ENCODE measurements around the gene PATE2.

Gene PATE2

DNA sequence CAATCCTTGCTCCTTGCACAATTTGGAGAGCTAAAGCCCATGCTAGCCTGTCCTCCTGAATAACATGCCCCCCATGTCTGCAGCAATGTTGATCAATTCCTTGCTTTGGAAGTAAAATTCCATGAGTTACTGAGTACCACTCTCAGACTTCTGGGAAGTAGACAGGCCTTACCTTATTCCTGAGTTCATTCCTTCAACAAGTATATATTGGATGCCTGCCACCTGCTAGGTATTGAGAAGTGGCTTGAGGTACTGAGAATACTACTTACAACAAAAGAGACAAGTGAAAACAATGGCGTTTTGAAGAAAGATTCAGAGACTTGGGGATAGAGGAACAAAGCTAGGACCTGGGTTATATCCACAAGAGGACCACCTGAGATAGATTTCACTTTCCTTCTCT is 12.4 kb downstream of the PATE2 start:
- H3F3A ChIP-seq (ENCODE audit: insufficient read depth, low read length): no peaks in the 10 kb centered on the region
- no peaks in the 10 kb centered on the region for H3K4me1 ChIP-seq (ENCODE audit: low read length)
- TF ChIP-seq CTCF (IDR thresholded peaks at IDR 0.05; ENCODE audit: low read length) (no peak), EZH2 (optimal IDR thresholded peaks at IDR 0.05; ENCODE audit: low read depth, low read length) (no peak), EZH2phosphoT487 (IDR thresholded peaks at IDR 0.05; ENCODE audit: low read length) (no peak)
- no peak for DNase-seq
- no peaks in the 10 kb centered on the region for H3K36me3 ChIP-seq (replicated peaks; ENCODE audit: insufficient read depth, low read length)
- H3K27me3 ChIP-seq (replicated peaks; ENCODE audit: insufficient read depth, low read length): no peaks in the 10 kb centered on the region
- H3K79me2 ChIP-seq (ENCODE audit: low read length): no peaks in the 10 kb centered on the region
- no peak overlapping the region for H3K4me3 ChIP-seq (ENCODE audit: low read length)
- H2AFZ ChIP-seq (ENCODE audit: low read length): no peak overlapping the region
- no peaks in the 10 kb centered on the region for H4K20me1 ChIP-seq (ENCODE audit: insufficient read depth, low read length)
- no peak overlapping the region for H3K27ac ChIP-seq (ENCODE audit: low read length)
- H3K9ac ChIP-seq (ENCODE audit: low read length): no peak overlapping the region
- no peaks in the 10 kb centered on the region for H3K9me2 ChIP-seq (replicated peaks; ENCODE audit: insufficient read depth, low read length)
- no peaks in the 10 kb centered on the region for H3K9me3 ChIP-seq (replicated peaks; ENCODE audit: insufficient read depth, low read length)
- no peak overlapping the region for H3K4me2 ChIP-seq (ENCODE audit: low read depth, low read length)

GRCh38 chr11:125763483-125763882 is 15.1 kb downstream of the PATE2 start:
- Histone ChIP-seq H3K4me2 (ENCODE audit: low read depth, low read length) (no peak overlapping the region), H3K27ac (ENCODE audit: low read length) (no peak overlapping the region), H3K36me3 (replicated peaks; ENCODE audit: insufficient read depth, low read length) (no peaks in the 10 kb centered on the region), H3K9me3 (replicated peaks; ENCODE audit: insufficient read depth, low read length) (no peaks in the 10 kb centered on the region), H3F3A (ENCODE audit: insufficient read depth, low read length) (no peaks in the 10 kb centered on the region), H3K9ac (ENCODE audit: low read length) (no peak overlapping the region), H2AFZ (ENCODE audit: low read length) (no peak overlapping the region), H4K20me1 (ENCODE audit: insufficient read depth, low read length) (no peaks in the 10 kb centered on the region), H3K79me2 (ENCODE audit: low read length) (no peaks in the 10 kb centered on the region), H3K27me3 (replicated peaks; ENCODE audit: insufficient read depth, low read length) (no peaks in the 10 kb centered on the region), H3K9me2 (replicated peaks; ENCODE audit: insufficient read depth, low read length) (no peaks in the 10 kb centered on the region), H3K4me3 (ENCODE audit: low read length) (no peak overlapping the region), H3K4me1 (ENCODE audit: low read length) (no peaks in the 10 kb centered on the region)
- DNase-seq: no peak
- no peak for TF ChIP-seq EZH2phosphoT487 (IDR thresholded peaks at IDR 0.05; ENCODE audit: low read length)
- no peak for TF ChIP-seq EZH2 (optimal IDR thresholded peaks at IDR 0.05; ENCODE audit: low read depth, low read length)

- H3K4me2 ChIP-seq (ENCODE audit: low read depth, low read length): no peak overlapping the region
- H3K4me3 ChIP-seq (ENCODE audit: low read length): no peak overlapping the region
- no peaks in the 10 kb centered on the region for H3K27me3 ChIP-seq (replicated peaks; ENCODE audit: insufficient read depth, low read length)
- H3K79me2 ChIP-seq (ENCODE audit: low read length): no peaks in the 10 kb centered on the region
- H3K9me3 ChIP-seq (replicated peaks; ENCODE audit: insufficient read depth, low read length): no peaks in the 10 kb centered on the region
- TF ChIP-seq CTCF (IDR thresholded peaks at IDR 0.05; ENCODE audit: low read length): no peak
- TF ChIP-seq EZH2phosphoT487 (IDR thresholded peaks at IDR 0.05; ENCODE audit: low read length): no peak
- TF ChIP-seq EZH2 (optimal IDR thresholded peaks at IDR 0.05; ENCODE audit: low read depth, low read length): no peak
- no peaks in the 10 kb centered on the region for H3F3A ChIP-seq (ENCODE audit: insufficient read depth, low read length)
- no peak overlapping the region for H3K9ac ChIP-seq (ENCODE audit: low read length)
- H3K27ac ChIP-seq (ENCODE audit: low read length): no peak overlapping the region
- H3K9me2 ChIP-seq (replicated peaks; ENCODE audit: insufficient read depth, low read length): no peaks in the 10 kb centered on the region
- no peaks in the 10 kb centered on the region for H4K20me1 ChIP-seq (ENCODE audit: insufficient read depth, low read length)
- no peak overlapping the region for H2AFZ ChIP-seq (ENCODE audit: low read length)
- H3K36me3 ChIP-seq (replicated peaks; ENCODE audit: insufficient read depth, low read length): no peaks in the 10 kb centered on the region
- H3K4me1 ChIP-seq (ENCODE audit: low read length): no peaks in the 10 kb centered on the region
- no peak for DNase-seq
Measured at GRCh38 chr11:125762445-125762844, 16.2 kb downstream of the PATE2 start.

- H3K4me1 ChIP-seq (ENCODE audit: low read length): no peaks in the 10 kb centered on the region
- no peak overlapping the region for H3K27ac ChIP-seq (ENCODE audit: low read length)
- TF ChIP-seq CTCF (IDR thresholded peaks at IDR 0.05; ENCODE audit: low read length): no peak
- no peak for TF ChIP-seq EZH2phosphoT487 (IDR thresholded peaks at IDR 0.05; ENCODE audit: low read length)
- TF ChIP-seq EZH2 (optimal IDR thresholded peaks at IDR 0.05; ENCODE audit: low read depth, low read length): no peak
- H2AFZ ChIP-seq (ENCODE audit: low read length): no peak overlapping the region
- H3K36me3 ChIP-seq (replicated peaks; ENCODE audit: insufficient read depth, low read length): no peaks in the 10 kb centered on the region
- H3K9ac ChIP-seq (ENCODE audit: low read length): no peak overlapping the region
- H3K9me2 ChIP-seq (replicated peaks; ENCODE audit: insufficient read depth, low read length): no peaks in the 10 kb centered on the region
- H3K4me2 ChIP-seq (ENCODE audit: low read depth, low read length): no peak overlapping the region
- 0 out of 2 replicates have a peak, but pooled peaks cover 3% of the 10 kb centered on the region for H4K20me1 ChIP-seq (ENCODE audit: insufficient read depth, low read length)
- no peaks in the 10 kb centered on the region for H3K9me3 ChIP-seq (replicated peaks; ENCODE audit: insufficient read depth, low read length)
- no peak for DNase-seq
- no peaks in the 10 kb centered on the region for H3K79me2 ChIP-seq (ENCODE audit: low read length)
- H3K27me3 ChIP-seq (replicated peaks; ENCODE audit: insufficient read depth, low read length): no peaks in the 10 kb centered on the region
- H3K4me3 ChIP-seq (ENCODE audit: low read length): no peak overlapping the region
- H3F3A ChIP-seq (ENCODE audit: insufficient read depth, low read length): no peaks in the 10 kb centered on the region
Measured at GRCh38 chr11:125756050-125756449, 22.6 kb downstream of the PATE2 start.

Measured in MM.1S (cell line).